Suprapubic skin (tissue), 4 donors: ENCODE data around the gene CASR. TPM values are rescaled to one million over a fixed set of nuclear protein-coding genes. Genes with fewer than 3 reads are reported as not detected.

Experiments used
- DNase-seq, 2 donors: peaks; one replicate each; pipeline ENCODE4 v3.0.0-alpha.2; 2019; ENCODE audit warnings: low spot score in 2 of 2
- H3K27ac ChIP-seq: fragments of 200-600 bp; sonication (generic); one replicate; pipeline ENCODE4 v1.5.1; 2019
- H3K27me3 ChIP-seq: fragments of 200-600 bp; sonication (generic); one replicate; pipeline ENCODE4 v1.5.1; 2019
- H3K36me3 ChIP-seq: fragments of 200-600 bp; sonication (generic); one replicate; pipeline ENCODE4 v1.5.1; 2019
- H3K4me1 ChIP-seq: fragments of 200-600 bp; sonication (generic); one replicate; pipeline ENCODE4 v1.5.1; 2019
- H3K4me3 ChIP-seq: fragments of 200-600 bp; sonication (generic); one replicate; pipeline ENCODE4 v1.5.1; 2019; ENCODE audit warnings: mild to moderate bottlenecking
- H3K9me3 ChIP-seq: fragments of 200-600 bp; sonication (generic); one replicate; pipeline ENCODE4 v1.5.1; 2019
- CTCF ChIP-seq, 2 donors: fragments of 200-600 bp in 1 of 2; fragments of 450-650 bp in 1 of 2; sonication (generic) in 1 of 2; IDR thresholded peaks; one replicate each; pipeline ENCODE4 v1.5.1; 2016 to 2019; ENCODE audit warnings: antibody characterized with exemption in 2 of 2, mild to moderate bottlenecking in 1 of 2, moderate library complexity in 1 of 2
- EP300 ChIP-seq: sonication (generic); formaldehyde crosslinking; IDR thresholded peaks from one replicate; pipeline ENCODE4 v1.6.1; 2017; ENCODE audit warnings: antibody characterized with exemption
- POLR2A ChIP-seq, 2 donors: fragments of 450-650 bp; IDR thresholded peaks; one replicate each; pipeline ENCODE4 v1.6.1; 2017; ENCODE audit warnings: antibody characterized with exemption in 2 of 2, mild to moderate bottlenecking in 2 of 2, moderate library complexity in 2 of 2
- POLR2AphosphoS5 ChIP-seq, 3 donors: sonication (generic); formaldehyde crosslinking; IDR thresholded peaks; one replicate each; pipeline ENCODE4 v1.6.1; 2017; ENCODE audit warnings: antibody characterized with exemption in 3 of 3
- WGBS: methylation state at CpG from one replicate; pipeline ENCODE4 v1.1.5; 2018; 5-methylcytosine and 5-hydroxymethylcytosine counted together
- total RNA-seq, 4 donors: library from RNA; depleted of rRNA; stranded (reverse); fragments of >200 nt; gene quantifications; one replicate each; pipeline ENCODE4 v1.1.0, GENCODE V29; 2016

The CASR gene
- total RNA-seq, 4 donors from 2014 or later = not detected

GRCh38 chr3:122230174-122230573, 46.7 kb downstream of the CASR start:
- TF ChIP-seq POLR2AphosphoS5 (IDR thresholded peaks at IDR 0.05) = no peak
- TF ChIP-seq CTCF (IDR thresholded peaks at IDR 0.05) = no peak
- no peak for TF ChIP-seq POLR2A (IDR thresholded peaks at IDR 0.05)
- TF ChIP-seq EP300 = no peak
- Histone ChIP-seq H3K4me1 (no peaks in the 10 kb centered on the region), H3K36me3 (no peaks in the 10 kb centered on the region), H3K9me3 (no peaks in the 10 kb centered on the region), H3K27ac (no peak overlapping the region), H3K4me3 (no peak overlapping the region), H3K27me3 (peaks cover 8% of the 10 kb centered on the region)
- 78% methylated on average over 21 of the region's 23 CpGs for WGBS
- no peak for DNase-seq

GRCh38 chr3:122231465-122232157, 48.1 kb downstream of the CASR start:
- WGBS = 37% methylated on average over 9 of the region's 9 CpGs
- H3K27ac ChIP-seq = no peak overlapping the region
- no peak for DNase-seq
- no peaks in the 10 kb centered on the region for H3K4me1 ChIP-seq
- no peaks in the 10 kb centered on the region for H3K9me3 ChIP-seq
- no peaks in the 10 kb centered on the region for H3K36me3 ChIP-seq
- no peak overlapping the region for H3K4me3 ChIP-seq
- H3K27me3 ChIP-seq = peaks cover 8% of the 10 kb centered on the region
- TF ChIP-seq POLR2AphosphoS5 (IDR thresholded peaks at IDR 0.05) = no peak
- TF ChIP-seq POLR2A (IDR thresholded peaks at IDR 0.05) = no peak
- TF ChIP-seq EP300 = no peak
- no peak for TF ChIP-seq CTCF (IDR thresholded peaks at IDR 0.05)

- no peak for DNase-seq
- no peaks in the 10 kb centered on the region for H3K36me3 ChIP-seq
- peaks cover 8% of the 10 kb centered on the region for H3K27me3 ChIP-seq
- WGBS = 53% methylated on average over 4 of the region's 4 CpGs
- no peak for TF ChIP-seq CTCF (IDR thresholded peaks at IDR 0.05)
- no peak for TF ChIP-seq EP300
- no peak for TF ChIP-seq POLR2A (IDR thresholded peaks at IDR 0.05)
- no peak for TF ChIP-seq POLR2AphosphoS5 (IDR thresholded peaks at IDR 0.05)
- no peaks in the 10 kb centered on the region for H3K9me3 ChIP-seq
- H3K27ac ChIP-seq = no peak overlapping the region
- no peak overlapping the region for H3K4me3 ChIP-seq
- no peaks in the 10 kb centered on the region for H3K4me1 ChIP-seq
Observed at GRCh38 chr3:122232485-122232884, 49.0 kb downstream of the CASR start.

GRCh38 chr3:122233101-122233952, 49.9 kb downstream of the CASR start:
- Histone ChIP-seq H3K27ac (no peak overlapping the region), H3K4me1 (no peaks in the 10 kb centered on the region), H3K36me3 (no peaks in the 10 kb centered on the region), H3K9me3 (no peaks in the 10 kb centered on the region), H3K27me3 (peaks cover 8% of the 10 kb centered on the region), H3K4me3 (no peak overlapping the region)
- DNase-seq = no peak
- TF ChIP-seq POLR2A (IDR thresholded peaks at IDR 0.05) (no peak), POLR2AphosphoS5 (IDR thresholded peaks at IDR 0.05) (no peak), EP300 (no peak), CTCF (IDR thresholded peaks at IDR 0.05) (no peak)
- 80% methylated on average over 13 of the region's 13 CpGs for WGBS

GRCh38 chr3:122234117-122234516, 50.6 kb downstream of the CASR start:
- H3K4me1 ChIP-seq = no peaks in the 10 kb centered on the region
- H3K36me3 ChIP-seq = no peaks in the 10 kb centered on the region
- H3K27ac ChIP-seq = no peak overlapping the region
- no peaks in the 10 kb centered on the region for H3K9me3 ChIP-seq
- peaks cover 8% of the 10 kb centered on the region for H3K27me3 ChIP-seq
- 48% methylated on average over 1 of the region's 1 CpG for WGBS
- no peak for DNase-seq
- H3K4me3 ChIP-seq = no peak overlapping the region
- TF ChIP-seq POLR2A (IDR thresholded peaks at IDR 0.05) = no peak
- TF ChIP-seq POLR2AphosphoS5 (IDR thresholded peaks at IDR 0.05) = no peak
- TF ChIP-seq CTCF (IDR thresholded peaks at IDR 0.05) = no peak
- no peak for TF ChIP-seq EP300
